Effector memory CD8-positive, alpha-beta T cell (primary cell): ENCODE measurements around the gene GRIK2.

Experiments used
- ATAC-seq: fragments of 150-1000 bp; cut with Tn5 transposase; replicated peaks from 2 replicates; pipeline ENCODE4 v1.10.0; 2021; ENCODE audit warnings: mild to moderate bottlenecking, moderate library complexity
- DNase-seq, 3 experiments: peaks; one replicate each; pipeline ENCODE4 v3.0.0; 2021
- H3K27ac Mint-ChIP-seq, 2 donors: one replicate each; pipeline ENCODE4 v1.8.0; 2022; ENCODE audit warnings: mild to moderate bottlenecking in 2 of 2, mixed read lengths in 2 of 2, moderate library complexity in 2 of 2
- H3K27me3 Mint-ChIP-seq, 2 donors: one replicate each; pipeline ENCODE4 v1.8.0; 2022; ENCODE audit warnings: mixed read lengths in 2 of 2
- H3K36me3 Mint-ChIP-seq: one replicate; pipeline ENCODE4 v1.8.0; 2022; ENCODE audit warnings: mild to moderate bottlenecking, moderate library complexity, mixed read lengths; ENCODE audit not compliant: insufficient read depth
- H3K4me1 Mint-ChIP-seq, 2 donors: one replicate each; pipeline ENCODE4 v1.8.0; 2022; ENCODE audit warnings: low read depth in 2 of 2, mixed read lengths in 2 of 2
- H3K4me3 Mint-ChIP-seq, 2 donors: one replicate each; pipeline ENCODE4 v1.8.0; 2022; ENCODE audit warnings: mild to moderate bottlenecking in 2 of 2, mixed read lengths in 2 of 2, moderate library complexity in 2 of 2
- H3K9me3 Mint-ChIP-seq, 2 donors: one replicate each; pipeline ENCODE4 v1.8.0; 2022; ENCODE audit warnings: mixed read lengths in 2 of 2

The GRIK2 gene

GRCh38 chr6:101393829-101394251 lies 332 bp downstream of the GRIK2 start:
- DNase-seq (no peak), ATAC-seq (no peak)
- no peak overlapping the region for H3K27ac Mint-ChIP-seq
- H3K36me3 Mint-ChIP-seq, result no peaks in the 10 kb centered on the region
- no peaks in the 10 kb centered on the region for H3K4me1 Mint-ChIP-seq
- H3K4me3 Mint-ChIP-seq, result no peak overlapping the region
- peaks cover 28 to 46% of the 10 kb centered on the region in 2 donors for H3K27me3 Mint-ChIP-seq
- H3K9me3 Mint-ChIP-seq, result no peaks in the 10 kb centered on the region

- DNase-seq, result no peak
- Mint-ChIP-seq H3K9me3 (peaks cover 0 to 3% of the 10 kb centered on the region in 2 donors), H3K4me1 (no peaks in the 10 kb centered on the region), H3K27me3 (peaks cover 39 to 57% of the 10 kb centered on the region in 2 donors), H3K36me3 (no peaks in the 10 kb centered on the region), H3K4me3 (no peak overlapping the region), H3K27ac (no peak overlapping the region)
- no peak for ATAC-seq
These were observed 1.4 kb downstream of the GRIK2 start for GRCh38 chr6:101394936-101395335.

- Mint-ChIP-seq H3K36me3 (peaks cover 2% of the 10 kb centered on the region), H3K4me3 (no peak overlapping the region)
These were observed 1.8 kb downstream of the GRIK2 start for GRCh38 chr6:101395345-101395744.

GRCh38 chr6:101396548-101397173 lies 3.2 kb downstream of the GRIK2 start:
- DNase-seq (no peak), ATAC-seq (no peak)
- Mint-ChIP-seq H3K36me3 (peaks cover 2% of the 10 kb centered on the region), H3K4me3 (no peak overlapping the region), H3K27ac (no peak overlapping the region), H3K4me1 (no peaks in the 10 kb centered on the region), H3K27me3 (peaks cover 53 to 63% of the 10 kb centered on the region in 2 donors), H3K9me3 (peaks cover 0 to 6% of the 10 kb centered on the region in 2 donors)

More at GRCh38 chr6:101395345-101395744, 1.8 kb downstream of the GRIK2 start:
- DNase-seq, result no peak
- H3K27me3 Mint-ChIP-seq, result peaks cover 43 to 61% of the 10 kb centered on the region in 2 donors
- no peak overlapping the region for H3K27ac Mint-ChIP-seq
- no peaks in the 10 kb centered on the region for H3K4me1 Mint-ChIP-seq
- H3K9me3 Mint-ChIP-seq, result peaks cover 0 to 3% of the 10 kb centered on the region in 2 donors
- no peak for ATAC-seq

- no peak for DNase-seq
- ATAC-seq, result no peak
- Mint-ChIP-seq H3K27ac (no peak overlapping the region), H3K9me3 (peaks cover 5 to 8% of the 10 kb centered on the region in 2 donors), H3K36me3 (peaks cover 2% of the 10 kb centered on the region), H3K27me3 (peaks cover 57 to 63% of the 10 kb centered on the region in 2 donors), H3K4me3 (no peak overlapping the region), H3K4me1 (no peaks in the 10 kb centered on the region)
These were observed 3.7 kb downstream of the GRIK2 start for GRCh38 chr6:101397199-101397598.

- DNase-seq (no peak), ATAC-seq (no peak)
- peaks cover 53 to 59% of the 10 kb centered on the region in 2 donors for H3K27me3 Mint-ChIP-seq
- no peak overlapping the region for H3K4me3 Mint-ChIP-seq
- H3K36me3 Mint-ChIP-seq, result peaks cover 2% of the 10 kb centered on the region
- H3K27ac Mint-ChIP-seq, result no peak overlapping the region
- H3K9me3 Mint-ChIP-seq, result peaks cover 7 to 8% of the 10 kb centered on the region in 2 donors
- no peaks in the 10 kb centered on the region for H3K4me1 Mint-ChIP-seq
These were observed 5.5 kb downstream of the GRIK2 start for GRCh38 chr6:101398716-101399615.

- peaks cover 46 to 52% of the 10 kb centered on the region in 2 donors for H3K27me3 Mint-ChIP-seq
- peaks cover 2% of the 10 kb centered on the region for H3K36me3 Mint-ChIP-seq
- H3K27ac Mint-ChIP-seq, result no peak overlapping the region
These were observed 6.2 kb downstream of the GRIK2 start for GRCh38 chr6:101399616-101400162.

GRCh38 chr6:101400326-101401135 lies 7.0 kb downstream of the GRIK2 start:
- H3K27me3 Mint-ChIP-seq, result peaks cover 44 to 52% of the 10 kb centered on the region in 2 donors
- H3K27ac Mint-ChIP-seq, result no peak overlapping the region
- no peaks in the 10 kb centered on the region for H3K4me1 Mint-ChIP-seq
- peaks cover 2% of the 10 kb centered on the region for H3K36me3 Mint-ChIP-seq
- ATAC-seq (no peak), DNase-seq (no peak)
- peaks cover 7 to 8% of the 10 kb centered on the region in 2 donors for H3K9me3 Mint-ChIP-seq
- no peak overlapping the region for H3K4me3 Mint-ChIP-seq

More at GRCh38 chr6:101399616-101400162, 6.2 kb downstream of the GRIK2 start:
- peaks cover 7 to 8% of the 10 kb centered on the region in 2 donors for H3K9me3 Mint-ChIP-seq
- no peak overlapping the region for H3K4me3 Mint-ChIP-seq
- ATAC-seq, result no peak
- H3K4me1 Mint-ChIP-seq, result no peaks in the 10 kb centered on the region
- DNase-seq, result no peak

- Mint-ChIP-seq H3K4me3 (no peak overlapping the region), H3K36me3 (peaks cover 2% of the 10 kb centered on the region), H3K4me1 (no peaks in the 10 kb centered on the region), H3K27me3 (peaks cover 44 to 52% of the 10 kb centered on the region in 2 donors), H3K27ac (no peak overlapping the region), H3K9me3 (peaks cover 7 to 8% of the 10 kb centered on the region in 2 donors)
- no peak for ATAC-seq
- DNase-seq, result no peak
These were observed 7.7 kb downstream of the GRIK2 start for GRCh38 chr6:101401171-101401570.

GRCh38 chr6:101401792-101402621 lies 8.5 kb downstream of the GRIK2 start:
- Mint-ChIP-seq H3K9me3 (peaks cover 7 to 8% of the 10 kb centered on the region in 2 donors), H3K4me1 (no peaks in the 10 kb centered on the region), H3K27me3 (peaks cover 44 to 52% of the 10 kb centered on the region in 2 donors), H3K36me3 (peaks cover 2% of the 10 kb centered on the region), H3K27ac (no peak overlapping the region), H3K4me3 (no peak overlapping the region)
- ATAC-seq, result no peak
- DNase-seq, result no peak

GRCh38 chr6:101402622-101403031 lies 9.1 kb downstream of the GRIK2 start:
- Mint-ChIP-seq H3K9me3 (peaks cover 7 to 8% of the 10 kb centered on the region in 2 donors), H3K27me3 (peaks cover 44 to 52% of the 10 kb centered on the region in 2 donors), H3K36me3 (peaks cover 2% of the 10 kb centered on the region), H3K4me3 (no peak overlapping the region), H3K27ac (no peak overlapping the region), H3K4me1 (no peaks in the 10 kb centered on the region)
- ATAC-seq (no peak), DNase-seq (no peak)

GRCh38 chr6:101403216-101403945 lies 9.9 kb downstream of the GRIK2 start:
- Mint-ChIP-seq H3K9me3 (peaks cover 7 to 8% of the 10 kb centered on the region in 2 donors), H3K27me3 (peaks cover 42 to 51% of the 10 kb centered on the region in 2 donors)

More at GRCh38 chr6:101403216-101403945, 9.9 kb downstream of the GRIK2 start:
- Mint-ChIP-seq H3K4me3 (no peak overlapping the region), H3K4me1 (no peaks in the 10 kb centered on the region), H3K36me3 (peaks cover 2% of the 10 kb centered on the region), H3K27ac (no peak overlapping the region)
- ATAC-seq (no peak), DNase-seq (no peak)
